OCI-LY3 (cell line): ENCODE results near the gene PXDN.

Source experiments
- CTCF ChIP-seq: fragments of 200-600, 300-600 bp; sonication (generic); IDR thresholded peaks from 2 replicates; pipeline ENCODE4 v1.5.1; 2014; ENCODE audit warnings: antibody characterized with exemption, low read length, low read depth
- EZH2phosphoT487 ChIP-seq: fragments of 200-600 bp; shearing (Covaris generic); IDR thresholded peaks from 2 replicates; pipeline ENCODE4 v1.6.1; 2018; ENCODE audit warnings: antibody characterized with exemption, mixed run types, low read depth

GRCh38 chr2:1621501-1621900, 122.8 kb downstream of the PXDN start:
- no peak for TF ChIP-seq CTCF
- TF ChIP-seq EZH2phosphoT487: no peak
